Stimulated activated memory B cell treated with anti-CD40 and anti-IgM and Interleukin-4, amounts not matched to agents 10 μg/mL and 1 μg/mL and 100 μg/mL, for 72 hours (primary cell): ENCODE measurements around the gene LRRC30.

Source experiments
- ATAC-seq: fragments of 150-1000 bp; cut with Tn5 transposase; 2 replicates; pipeline ENCODE4 v1.10.0; 2021
- H3K27ac Mint-ChIP-seq: one replicate; pipeline ENCODE4 v1.8.0; 2022; ENCODE audit warnings: mild to moderate bottlenecking, mixed read lengths
- H3K27me3 Mint-ChIP-seq: one replicate; pipeline ENCODE4 v1.8.0; 2022; ENCODE audit warnings: mixed read lengths
- H3K36me3 Mint-ChIP-seq: one replicate; pipeline ENCODE4 v1.8.0; 2022; ENCODE audit warnings: mixed read lengths
- H3K4me1 Mint-ChIP-seq: one replicate; pipeline ENCODE4 v1.8.0; 2022; ENCODE audit warnings: mixed read lengths
- H3K4me3 Mint-ChIP-seq: one replicate; pipeline ENCODE4 v1.8.0; 2022; ENCODE audit warnings: mild to moderate bottlenecking, moderate library complexity, mixed read lengths
- H3K9me3 Mint-ChIP-seq: one replicate; pipeline ENCODE4 v1.8.0; 2022; ENCODE audit warnings: mixed read lengths

The LRRC30 gene

GRCh38 chr18:7232218-7232617 lies 1.3 kb downstream of the LRRC30 start:
- no peak overlapping the region for H3K27ac Mint-ChIP-seq
- H3K27me3 Mint-ChIP-seq = no peaks in the 10 kb centered on the region
- no peak for ATAC-seq
- no peaks in the 10 kb centered on the region for H3K36me3 Mint-ChIP-seq
- H3K9me3 Mint-ChIP-seq = no peaks in the 10 kb centered on the region
- no peak overlapping the region for H3K4me3 Mint-ChIP-seq
- no peaks in the 10 kb centered on the region for H3K4me1 Mint-ChIP-seq

GRCh38 chr18:7233134-7233810 lies 2.4 kb downstream of the LRRC30 start:
- no peaks in the 10 kb centered on the region for H3K4me1 Mint-ChIP-seq
- no peak overlapping the region for H3K4me3 Mint-ChIP-seq
- H3K27ac Mint-ChIP-seq = no peak overlapping the region
- H3K36me3 Mint-ChIP-seq = no peaks in the 10 kb centered on the region
- H3K27me3 Mint-ChIP-seq = no peaks in the 10 kb centered on the region
- H3K9me3 Mint-ChIP-seq = no peaks in the 10 kb centered on the region
- ATAC-seq = no peak

GRCh38 chr18:7234091-7234490 lies 3.2 kb downstream of the LRRC30 start:
- no peak overlapping the region for H3K27ac Mint-ChIP-seq
- no peaks in the 10 kb centered on the region for H3K36me3 Mint-ChIP-seq
- H3K4me3 Mint-ChIP-seq = no peak overlapping the region
- no peak for ATAC-seq
- H3K27me3 Mint-ChIP-seq = no peaks in the 10 kb centered on the region
- no peaks in the 10 kb centered on the region for H3K4me1 Mint-ChIP-seq
- H3K9me3 Mint-ChIP-seq = no peaks in the 10 kb centered on the region

- Mint-ChIP-seq H3K4me3 (no peak overlapping the region), H3K36me3 (no peaks in the 10 kb centered on the region), H3K9me3 (no peaks in the 10 kb centered on the region), H3K4me1 (no peaks in the 10 kb centered on the region), H3K27me3 (no peaks in the 10 kb centered on the region), H3K27ac (no peak overlapping the region)
- ATAC-seq = no peak
Observed at GRCh38 chr18:7234956-7235355, 4.1 kb downstream of the LRRC30 start.

- H3K4me3 Mint-ChIP-seq = no peak overlapping the region
- ATAC-seq = no peak
- no peaks in the 10 kb centered on the region for H3K9me3 Mint-ChIP-seq
- no peaks in the 10 kb centered on the region for H3K4me1 Mint-ChIP-seq
- H3K27ac Mint-ChIP-seq = no peak overlapping the region
- H3K27me3 Mint-ChIP-seq = no peaks in the 10 kb centered on the region
- no peaks in the 10 kb centered on the region for H3K36me3 Mint-ChIP-seq
Observed at GRCh38 chr18:7236072-7236471, 5.2 kb downstream of the LRRC30 start.

GRCh38 chr18:7236933-7237332 lies 6.0 kb downstream of the LRRC30 start:
- no peaks in the 10 kb centered on the region for H3K36me3 Mint-ChIP-seq
- no peak overlapping the region for H3K4me3 Mint-ChIP-seq
- no peaks in the 10 kb centered on the region for H3K27me3 Mint-ChIP-seq
- H3K27ac Mint-ChIP-seq = no peak overlapping the region
- ATAC-seq = no peak
- H3K4me1 Mint-ChIP-seq = no peaks in the 10 kb centered on the region
- H3K9me3 Mint-ChIP-seq = no peaks in the 10 kb centered on the region

- ATAC-seq = no peak
- H3K27me3 Mint-ChIP-seq = no peaks in the 10 kb centered on the region
- no peaks in the 10 kb centered on the region for H3K36me3 Mint-ChIP-seq
- no peaks in the 10 kb centered on the region for H3K9me3 Mint-ChIP-seq
- no peak overlapping the region for H3K27ac Mint-ChIP-seq
- no peaks in the 10 kb centered on the region for H3K4me1 Mint-ChIP-seq
- no peak overlapping the region for H3K4me3 Mint-ChIP-seq
Observed at GRCh38 chr18:7237673-7238272, 6.9 kb downstream of the LRRC30 start.

GRCh38 chr18:7242926-7243325 lies 12.0 kb downstream of the LRRC30 start:
- H3K9me3 Mint-ChIP-seq = peaks cover 3% of the 10 kb centered on the region
- no peak for ATAC-seq

GRCh38 chr18:7248877-7249276 lies 18.0 kb downstream of the LRRC30 start:
- no peak for ATAC-seq
- Mint-ChIP-seq H3K27me3 (no peaks in the 10 kb centered on the region), H3K27ac (no peak overlapping the region), H3K4me3 (no peak overlapping the region), H3K4me1 (no peaks in the 10 kb centered on the region), H3K36me3 (no peaks in the 10 kb centered on the region), H3K9me3 (peaks cover 8% of the 10 kb centered on the region)

More at GRCh38 chr18:7242926-7243325, 12.0 kb downstream of the LRRC30 start:
- no peak overlapping the region for H3K4me3 Mint-ChIP-seq
- H3K27me3 Mint-ChIP-seq = no peaks in the 10 kb centered on the region
- no peak overlapping the region for H3K27ac Mint-ChIP-seq
- H3K36me3 Mint-ChIP-seq = no peaks in the 10 kb centered on the region
- H3K4me1 Mint-ChIP-seq = no peaks in the 10 kb centered on the region

GRCh38 chr18:7254163-7254562 lies 23.3 kb downstream of the LRRC30 start:
- no peak overlapping the region for H3K4me3 Mint-ChIP-seq
- no peaks in the 10 kb centered on the region for H3K36me3 Mint-ChIP-seq
- H3K9me3 Mint-ChIP-seq = peaks cover 3% of the 10 kb centered on the region
- ATAC-seq = no peak
- no peaks in the 10 kb centered on the region for H3K27me3 Mint-ChIP-seq
- H3K27ac Mint-ChIP-seq = no peak overlapping the region
- H3K4me1 Mint-ChIP-seq = no peaks in the 10 kb centered on the region

- Mint-ChIP-seq H3K4me1 (no peaks in the 10 kb centered on the region), H3K27me3 (no peaks in the 10 kb centered on the region), H3K27ac (no peak overlapping the region)
Observed at GRCh38 chr18:7255054-7255453, 24.2 kb downstream of the LRRC30 start.

GRCh38 chr18:7255643-7256042 lies 24.8 kb downstream of the LRRC30 start:
- ATAC-seq = no peak
- Mint-ChIP-seq H3K4me3 (no peak overlapping the region), H3K9me3 (peaks cover 3% of the 10 kb centered on the region), H3K36me3 (no peaks in the 10 kb centered on the region), H3K27ac (no peak overlapping the region), H3K27me3 (no peaks in the 10 kb centered on the region), H3K4me1 (no peaks in the 10 kb centered on the region)

More at GRCh38 chr18:7255054-7255453, 24.2 kb downstream of the LRRC30 start:
- Mint-ChIP-seq H3K36me3 (no peaks in the 10 kb centered on the region), H3K4me3 (no peak overlapping the region), H3K9me3 (peaks cover 3% of the 10 kb centered on the region)
- ATAC-seq = no peak

GRCh38 chr18:7256618-7257425 lies 25.9 kb downstream of the LRRC30 start:
- H3K27me3 Mint-ChIP-seq = no peaks in the 10 kb centered on the region
- H3K4me1 Mint-ChIP-seq = no peaks in the 10 kb centered on the region
- H3K27ac Mint-ChIP-seq = no peak overlapping the region
- ATAC-seq = no peak
- no peak overlapping the region for H3K4me3 Mint-ChIP-seq
- no peaks in the 10 kb centered on the region for H3K9me3 Mint-ChIP-seq
- no peaks in the 10 kb centered on the region for H3K36me3 Mint-ChIP-seq

- Mint-ChIP-seq H3K27ac (no peak overlapping the region), H3K36me3 (no peaks in the 10 kb centered on the region), H3K9me3 (no peaks in the 10 kb centered on the region), H3K4me1 (no peaks in the 10 kb centered on the region), H3K27me3 (no peaks in the 10 kb centered on the region), H3K4me3 (no peak overlapping the region)
- no peak for ATAC-seq
Observed at GRCh38 chr18:7257426-7257740, 26.5 kb downstream of the LRRC30 start.

- no peaks in the 10 kb centered on the region for H3K4me1 Mint-ChIP-seq
- H3K9me3 Mint-ChIP-seq = peaks cover 5% of the 10 kb centered on the region
- ATAC-seq = no peak
- no peaks in the 10 kb centered on the region for H3K27me3 Mint-ChIP-seq
- H3K27ac Mint-ChIP-seq = no peak overlapping the region
- no peak overlapping the region for H3K4me3 Mint-ChIP-seq
- H3K36me3 Mint-ChIP-seq = no peaks in the 10 kb centered on the region
Observed at GRCh38 chr18:7259475-7259874, 28.6 kb downstream of the LRRC30 start.

GRCh38 chr18:7261199-7261598 lies 30.3 kb downstream of the LRRC30 start:
- Mint-ChIP-seq H3K4me1 (no peaks in the 10 kb centered on the region), H3K4me3 (no peak overlapping the region), H3K9me3 (peaks cover 6% of the 10 kb centered on the region), H3K27ac (no peak overlapping the region), H3K36me3 (no peaks in the 10 kb centered on the region), H3K27me3 (no peaks in the 10 kb centered on the region)
- no peak for ATAC-seq
